GM19452 (cell line): Measurements from ENCODE around the gene OSBP.
"Not testable (repeated sequence)": the region's sequence is repeated elsewhere in the genome, so short reads cannot be mapped to it uniquely, and the experiment has no call there.

Experiments
- ATAC-seq: cut with Tn5 transposase; IDR thresholded peaks from one replicate; pipeline ENCODE4 v1.9.1; 2021; ENCODE audit not compliant: unreplicated experiment

OSBP gene, protein sequence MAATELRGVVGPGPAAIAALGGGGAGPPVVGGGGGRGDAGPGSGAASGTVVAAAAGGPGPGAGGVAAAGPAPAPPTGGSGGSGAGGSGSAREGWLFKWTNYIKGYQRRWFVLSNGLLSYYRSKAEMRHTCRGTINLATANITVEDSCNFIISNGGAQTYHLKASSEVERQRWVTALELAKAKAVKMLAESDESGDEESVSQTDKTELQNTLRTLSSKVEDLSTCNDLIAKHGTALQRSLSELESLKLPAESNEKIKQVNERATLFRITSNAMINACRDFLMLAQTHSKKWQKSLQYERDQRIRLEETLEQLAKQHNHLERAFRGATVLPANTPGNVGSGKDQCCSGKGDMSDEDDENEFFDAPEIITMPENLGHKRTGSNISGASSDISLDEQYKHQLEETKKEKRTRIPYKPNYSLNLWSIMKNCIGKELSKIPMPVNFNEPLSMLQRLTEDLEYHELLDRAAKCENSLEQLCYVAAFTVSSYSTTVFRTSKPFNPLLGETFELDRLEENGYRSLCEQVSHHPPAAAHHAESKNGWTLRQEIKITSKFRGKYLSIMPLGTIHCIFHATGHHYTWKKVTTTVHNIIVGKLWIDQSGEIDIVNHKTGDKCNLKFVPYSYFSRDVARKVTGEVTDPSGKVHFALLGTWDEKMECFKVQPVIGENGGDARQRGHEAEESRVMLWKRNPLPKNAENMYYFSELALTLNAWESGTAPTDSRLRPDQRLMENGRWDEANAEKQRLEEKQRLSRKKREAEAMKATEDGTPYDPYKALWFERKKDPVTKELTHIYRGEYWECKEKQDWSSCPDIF

DNA sequence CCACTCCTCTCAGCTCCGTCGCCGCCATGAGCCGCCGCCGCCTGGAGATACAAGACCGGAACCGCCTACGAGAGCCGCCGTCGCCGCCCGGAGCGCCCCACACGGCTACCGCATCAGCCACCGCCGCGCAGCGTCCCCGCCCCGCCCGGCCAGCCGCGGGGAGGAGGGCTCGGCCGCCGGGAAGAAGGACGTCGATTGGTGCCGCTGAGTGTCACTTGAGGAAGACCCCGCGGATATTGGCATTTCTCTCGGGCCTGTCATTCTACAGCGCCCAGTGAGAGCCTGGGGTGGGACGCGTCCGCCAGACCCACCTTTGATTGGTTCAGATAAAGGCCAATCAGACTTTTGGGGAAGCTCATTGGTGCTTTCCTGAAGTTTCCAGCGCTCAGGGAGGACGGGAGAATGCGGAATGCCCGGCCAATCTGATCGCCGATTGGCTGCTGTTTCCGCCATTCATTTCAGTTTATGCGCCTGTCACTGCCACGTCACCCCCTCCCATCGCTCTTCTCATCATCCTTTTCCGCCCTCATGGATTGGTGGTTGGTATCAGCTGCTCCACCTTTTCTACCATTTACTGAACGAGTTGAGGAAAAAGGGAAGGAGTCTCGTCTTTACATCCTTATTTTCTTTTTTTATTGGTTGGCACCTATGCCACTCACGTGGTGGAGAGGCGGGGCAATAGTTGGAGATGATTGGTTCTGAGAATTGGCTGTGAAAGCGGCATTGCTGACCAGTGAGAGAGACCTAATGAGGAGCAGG lies at the start of gene OSBP:
TSS of gene OSBP (minus strand) at position 138 of the 759 bp plus-strand sequence. CDS start at position 28, 110 bp downstream.
- ATAC-seq = peak; percentile 85

DNA sequence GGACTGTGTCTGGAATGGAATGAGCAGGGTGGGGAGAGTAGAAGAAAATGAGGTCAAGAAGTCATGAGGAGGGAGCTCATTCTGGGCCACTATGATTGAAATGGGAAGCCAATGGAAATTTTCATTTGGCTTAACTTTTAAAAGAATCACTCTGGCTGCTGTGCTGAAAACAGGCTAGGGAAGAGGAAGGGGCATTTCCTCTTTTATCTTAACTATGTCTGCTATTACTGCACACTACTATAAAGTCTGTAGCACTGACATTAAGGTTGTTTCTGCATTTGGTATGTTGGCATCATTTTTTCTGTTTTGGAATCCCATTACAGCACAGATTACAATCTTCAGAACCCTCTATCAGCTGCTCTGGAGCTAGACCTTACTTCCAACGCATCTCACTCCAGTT lies 45.0 kb upstream of the OSBP start:
- no peak for ATAC-seq

DNA sequence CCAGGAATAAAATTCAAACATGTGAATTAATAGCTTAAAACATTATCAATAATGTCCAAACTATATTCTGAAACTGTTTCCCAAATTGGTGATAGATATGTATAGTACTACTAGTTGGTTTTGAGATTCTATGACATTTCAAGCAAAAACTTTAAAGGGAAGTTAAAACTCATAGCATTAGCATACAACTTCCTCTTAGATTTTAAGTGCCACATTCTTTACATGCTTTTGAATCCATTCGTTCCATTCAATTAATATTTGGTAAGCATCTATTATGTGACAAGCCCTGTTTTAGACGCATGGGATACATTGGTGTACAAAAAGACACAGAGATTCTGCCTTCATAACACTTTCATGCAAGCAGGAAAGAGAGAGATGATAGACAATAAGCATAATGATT lies 44.4 kb upstream of the OSBP start:
- no peak for ATAC-seq

DNA sequence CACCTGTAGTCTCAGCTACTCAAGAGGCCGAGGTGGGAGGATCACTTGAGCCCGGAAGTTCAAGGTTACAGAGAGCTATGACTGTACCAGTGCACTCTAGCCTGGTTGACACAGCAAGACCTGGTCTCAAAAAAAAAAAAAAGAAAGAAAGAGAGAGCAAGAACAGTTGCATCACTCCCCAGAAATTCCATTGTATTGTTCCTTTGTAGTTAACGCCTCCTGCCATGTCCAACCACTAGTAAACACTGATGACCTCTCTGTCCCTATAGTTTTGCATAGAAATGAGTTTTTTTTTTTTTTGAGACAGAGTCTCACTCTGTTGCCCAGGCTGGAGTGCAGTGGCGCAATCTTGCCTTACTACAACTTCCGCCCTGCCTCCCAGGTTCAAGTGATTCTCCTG lies 42.5 kb upstream of the OSBP start:
- no peak for ATAC-seq

DNA sequence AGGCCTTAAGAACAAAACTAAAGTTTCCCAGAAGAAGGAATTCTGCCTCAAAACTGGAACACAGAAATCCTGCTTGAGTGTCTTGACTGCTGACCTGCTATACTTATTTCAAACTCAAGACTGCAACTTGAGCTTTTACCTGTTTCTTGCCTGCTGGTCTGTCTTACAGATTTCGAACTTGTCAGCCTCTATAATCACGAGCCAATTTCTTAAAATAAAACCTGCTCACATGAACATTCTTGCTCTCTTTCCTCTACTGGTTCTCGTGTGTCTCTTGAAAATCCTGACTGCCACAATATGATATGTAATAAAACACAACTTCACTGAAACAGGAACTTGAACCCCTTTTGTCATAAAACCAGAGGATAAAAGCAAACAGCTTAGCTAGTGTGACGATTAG lies 39.3 kb upstream of the OSBP start:
- no peak for ATAC-seq

DNA sequence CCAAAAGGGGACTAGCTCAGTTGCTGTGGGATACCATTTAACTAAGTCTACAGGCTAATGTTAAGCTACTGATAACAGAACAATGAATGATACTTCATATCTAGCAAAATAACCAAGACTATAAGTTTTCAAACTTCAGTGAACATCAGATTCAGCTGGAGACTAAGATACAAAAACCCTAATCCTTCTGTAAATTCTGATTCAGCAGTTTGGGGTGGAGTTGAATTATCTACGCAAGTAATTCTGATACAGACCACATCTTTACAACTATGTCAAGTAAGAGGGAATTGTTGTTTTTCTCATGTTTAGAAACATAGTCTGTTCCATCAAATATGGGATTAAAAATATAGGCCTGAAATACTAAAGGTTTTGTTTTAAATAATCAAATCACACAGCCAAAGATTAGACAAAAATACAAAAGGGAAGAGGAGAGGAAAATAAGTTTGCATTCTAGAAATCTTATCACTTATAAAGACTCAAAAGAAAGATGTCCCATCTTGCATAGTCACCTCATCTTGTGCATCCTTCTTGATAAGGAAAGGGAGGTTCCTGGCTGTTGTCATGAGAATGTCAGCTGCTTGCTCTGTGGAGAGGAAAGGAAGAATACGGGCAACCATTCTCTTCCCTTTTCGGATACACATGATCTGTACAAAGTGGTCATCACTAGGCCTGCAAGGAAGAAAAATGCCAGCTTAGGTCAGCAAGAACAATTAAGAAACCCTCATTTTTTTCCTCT lies 31.8 kb upstream of the OSBP start:
- ATAC-seq = no peak

DNA sequence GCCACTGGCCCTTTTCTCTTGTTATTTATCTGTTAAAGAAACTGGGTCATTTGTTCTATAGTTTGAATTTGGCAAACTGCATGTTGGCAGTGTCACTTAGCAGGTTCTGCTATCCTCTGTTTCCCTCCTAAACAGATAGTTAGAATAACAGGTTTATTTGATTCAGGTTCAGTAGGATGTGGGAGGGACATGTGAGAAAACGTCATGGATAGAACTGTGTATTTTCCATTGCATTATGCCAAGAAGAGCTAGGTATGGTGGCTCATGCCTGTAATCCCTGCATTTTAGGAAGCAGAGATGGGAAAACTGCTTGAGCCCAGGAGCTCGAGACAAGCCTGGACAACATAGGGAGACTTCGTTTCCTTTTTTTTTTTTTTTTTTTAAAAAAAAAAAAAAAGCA lies 29.0 kb upstream of the OSBP start:
- ATAC-seq = no peak

DNA sequence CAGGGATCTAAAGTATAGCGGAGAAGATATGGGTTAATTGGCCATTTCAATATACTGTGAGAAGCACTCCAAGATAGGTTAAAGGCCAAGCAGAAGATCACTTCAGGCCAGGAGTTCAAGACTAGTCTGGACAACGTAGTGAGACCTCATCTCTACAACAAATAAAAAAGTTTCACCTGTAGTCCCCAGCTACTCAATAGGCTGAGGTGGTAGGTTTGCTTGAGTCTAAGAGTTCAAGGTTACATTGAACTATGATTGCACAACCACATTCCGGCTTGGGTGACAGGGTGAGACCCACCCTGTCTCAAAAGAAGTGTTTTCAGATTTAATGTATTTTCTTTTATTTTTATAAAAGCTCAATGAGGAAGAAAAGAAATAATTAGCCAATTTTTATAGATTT lies 27.8 kb upstream of the OSBP start:
- ATAC-seq = no peak

DNA sequence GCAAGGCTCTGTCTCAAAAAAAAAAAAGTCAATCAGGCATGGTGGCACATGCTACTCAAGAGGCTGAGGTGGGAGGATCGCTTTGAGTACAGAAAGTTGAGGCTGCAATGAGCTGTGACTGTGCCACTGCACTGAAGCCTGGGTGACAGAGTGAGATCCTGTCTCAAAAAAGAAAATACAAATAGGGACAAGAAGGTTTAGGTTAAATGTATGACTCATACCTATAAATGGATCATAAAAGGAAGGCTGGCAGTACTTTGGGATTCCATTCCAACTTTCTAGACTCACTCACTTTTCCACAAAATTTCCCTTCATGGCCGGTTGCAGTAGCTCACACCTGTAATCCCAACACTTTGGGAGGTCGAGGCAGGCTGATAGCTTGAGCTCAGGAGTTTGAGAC lies 25.6 kb upstream of the OSBP start:
- no peak for ATAC-seq

DNA sequence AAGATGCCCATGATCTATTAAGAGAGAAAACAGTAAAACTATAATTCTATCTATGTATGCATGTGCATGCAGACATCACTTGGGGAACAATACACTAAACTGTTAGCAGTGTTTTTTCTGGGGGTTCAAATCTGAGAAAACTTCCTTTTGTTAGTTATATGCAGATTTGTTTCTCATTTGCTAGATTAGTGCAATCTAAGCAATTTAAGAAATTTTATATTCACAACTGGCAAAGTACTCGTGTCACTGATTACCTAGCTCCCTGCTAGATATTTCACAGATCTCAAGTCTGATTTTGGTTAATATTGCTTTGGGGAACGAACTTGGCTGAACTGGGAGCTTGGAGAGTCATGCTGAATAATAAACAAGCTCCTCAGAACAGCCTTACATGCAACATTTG lies 14.9 kb upstream of the OSBP start:
- no peak for ATAC-seq

DNA sequence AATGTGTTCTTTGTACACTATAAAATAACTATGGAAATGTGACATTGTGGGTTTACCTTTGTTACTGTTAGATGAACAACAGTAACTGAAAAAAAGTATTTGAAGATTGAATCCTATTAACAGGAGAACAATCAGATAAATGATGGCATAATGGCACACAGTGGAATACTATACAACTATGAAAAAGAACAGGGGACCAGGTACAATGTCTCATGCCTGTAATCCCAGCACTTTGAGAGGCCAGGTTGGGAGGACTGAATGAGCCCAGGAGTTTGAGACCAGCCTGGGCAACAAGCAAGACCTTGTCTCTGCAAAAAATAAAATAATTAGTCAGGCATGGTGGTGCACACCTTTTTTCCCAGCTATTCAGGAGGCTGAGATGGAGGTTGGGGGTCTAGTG lies 14.4 kb upstream of the OSBP start:
- no peak for ATAC-seq

DNA sequence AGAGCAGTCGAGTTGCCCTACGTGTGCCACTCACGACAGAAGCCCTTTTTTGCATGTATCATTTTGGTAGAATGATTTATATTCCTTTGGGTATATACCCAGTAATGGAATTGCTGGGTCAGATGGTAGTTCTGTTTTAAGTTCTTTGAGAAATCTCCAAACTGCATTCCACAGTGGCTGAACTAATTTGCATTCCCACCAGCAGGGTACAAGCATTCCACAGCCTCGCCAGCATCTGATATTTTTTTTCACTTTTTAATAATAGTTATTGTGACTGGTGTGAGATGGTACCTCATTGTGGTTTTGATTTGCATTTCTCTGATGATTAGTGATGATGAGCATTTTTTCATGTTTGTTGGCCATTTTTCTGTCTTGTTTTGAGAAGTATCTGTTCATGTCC lies 11.4 kb upstream of the OSBP start:
- not testable (repeated sequence) for ATAC-seq

DNA sequence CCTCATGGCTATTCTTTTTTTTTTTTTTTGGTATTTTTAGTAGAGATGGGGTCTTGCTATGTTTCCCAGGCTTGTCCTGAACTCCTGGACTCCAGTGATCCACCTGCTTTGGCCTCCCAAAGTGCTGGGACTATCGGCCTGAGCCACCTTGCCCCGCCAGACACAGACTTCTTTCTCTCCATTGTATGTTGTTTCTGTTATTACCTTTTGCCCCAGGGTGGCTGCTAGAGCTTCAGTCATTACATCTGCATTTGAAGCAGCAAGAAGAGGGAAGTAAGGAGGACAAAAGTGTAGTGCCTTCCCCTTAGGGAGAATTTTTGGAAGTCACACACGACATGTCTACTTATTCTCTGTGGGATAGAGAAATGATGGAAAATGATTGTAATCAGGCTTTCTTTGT lies 10.1 kb upstream of the OSBP start:
- ATAC-seq = no peak

DNA sequence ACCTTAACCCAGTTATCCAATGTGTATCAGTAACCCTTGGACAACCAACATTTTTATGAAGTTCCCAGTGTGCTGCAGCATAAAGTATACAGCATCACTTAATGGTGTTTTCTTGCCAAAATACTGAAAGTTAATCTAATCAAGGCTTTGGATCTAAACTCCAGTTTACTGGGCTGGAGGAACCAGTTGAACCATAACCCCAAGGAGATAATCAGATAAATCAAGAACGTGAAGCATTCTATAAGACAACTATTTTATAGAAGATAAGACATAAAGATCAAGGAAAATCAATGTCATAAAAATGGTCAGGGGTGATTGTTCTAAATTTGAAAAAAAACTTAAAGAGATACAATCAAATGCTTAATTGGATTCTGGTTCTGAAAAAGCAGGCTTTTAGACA lies 2.3 kb upstream of the OSBP start:
- ATAC-seq = no peak

DNA sequence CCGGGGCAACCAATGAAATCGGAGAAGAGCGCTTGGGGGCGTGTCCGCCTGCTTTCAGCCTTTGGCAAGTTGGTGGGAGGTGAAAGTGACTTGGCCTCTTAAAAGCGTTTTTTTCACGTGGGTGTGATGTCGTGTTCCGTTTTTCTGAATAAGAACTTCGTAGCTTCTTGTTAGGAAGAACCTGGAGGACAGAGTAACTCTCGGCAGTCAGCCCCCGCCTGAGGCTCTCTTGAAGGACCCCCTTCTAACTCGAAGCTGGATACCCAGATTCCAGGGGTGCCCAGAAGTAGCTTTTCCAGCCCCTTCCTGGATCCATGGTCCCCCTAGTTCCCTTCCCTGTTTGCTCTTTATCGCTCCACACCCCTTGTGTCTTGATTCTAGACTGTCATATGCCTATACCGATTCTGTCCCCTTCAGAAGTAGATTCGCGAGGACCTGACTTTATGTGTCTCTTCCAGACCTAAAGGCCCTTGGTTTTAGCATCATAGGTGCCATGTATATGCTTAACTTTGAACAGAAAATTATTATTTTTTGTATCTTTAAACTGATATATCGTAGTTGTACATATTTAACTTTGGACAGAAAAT lies 915 bp upstream of the OSBP start:
- no peak for ATAC-seq

DNA sequence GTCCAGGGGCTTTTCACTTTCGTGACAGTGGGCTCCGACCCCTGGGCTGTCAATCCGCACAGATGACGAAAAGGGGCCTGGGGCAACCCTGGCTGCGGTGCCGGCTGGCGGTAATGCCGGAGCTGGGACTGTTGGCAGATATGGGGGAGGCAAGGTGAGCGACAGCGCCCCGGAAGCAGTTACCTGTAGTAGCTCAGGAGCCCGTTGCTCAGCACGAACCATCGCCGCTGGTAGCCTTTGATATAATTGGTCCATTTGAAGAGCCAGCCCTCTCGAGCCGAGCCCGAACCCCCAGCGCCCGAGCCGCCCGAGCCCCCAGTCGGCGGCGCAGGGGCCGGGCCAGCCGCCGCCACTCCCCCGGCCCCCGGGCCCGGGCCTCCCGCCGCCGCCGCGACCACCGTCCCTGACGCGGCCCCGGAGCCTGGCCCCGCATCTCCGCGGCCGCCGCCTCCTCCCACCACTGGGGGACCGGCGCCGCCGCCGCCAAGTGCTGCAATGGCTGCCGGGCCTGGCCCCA lies 396 bp downstream of the OSBP start:
- ATAC-seq = peak; percentile 4

DNA sequence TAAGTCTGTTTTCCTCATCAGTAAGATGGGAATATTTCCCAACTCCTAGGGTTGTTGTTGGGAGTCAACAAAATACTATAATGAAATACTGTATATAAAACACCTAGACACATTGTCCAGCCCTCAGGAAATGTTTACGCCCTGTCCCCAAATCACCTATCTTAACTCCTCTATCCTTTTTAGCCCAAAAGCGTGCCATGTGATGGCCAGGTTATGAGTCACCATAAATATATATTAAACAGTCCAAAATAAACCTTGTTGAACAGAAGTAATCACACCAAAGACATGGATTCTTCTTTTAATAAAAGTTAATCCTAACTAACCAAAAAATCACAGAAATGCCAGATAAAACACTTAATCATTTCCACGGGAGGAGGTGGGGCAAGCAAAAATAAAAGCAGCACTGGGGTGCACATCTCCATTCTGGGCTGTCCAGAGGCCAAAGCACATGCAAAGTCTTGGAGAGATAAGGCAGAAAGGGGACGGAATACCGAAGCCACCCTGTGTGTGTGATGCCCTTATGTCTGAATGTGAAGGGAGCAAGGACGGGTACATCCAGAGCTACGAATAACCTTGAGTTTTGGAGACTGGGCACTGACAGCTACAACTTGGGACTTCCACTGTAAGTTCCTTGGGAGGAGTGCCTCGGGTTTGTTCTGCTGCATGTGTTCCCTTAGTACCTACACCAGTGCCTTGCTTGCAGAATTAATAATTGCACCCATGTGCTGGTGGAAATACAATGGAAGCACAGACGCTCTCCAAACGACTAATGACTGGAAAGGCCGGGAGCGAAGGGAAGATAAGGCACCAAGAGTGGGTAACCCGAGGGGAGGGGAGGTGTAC lies 1.1 kb downstream of the OSBP start:
- ATAC-seq = no peak

DNA sequence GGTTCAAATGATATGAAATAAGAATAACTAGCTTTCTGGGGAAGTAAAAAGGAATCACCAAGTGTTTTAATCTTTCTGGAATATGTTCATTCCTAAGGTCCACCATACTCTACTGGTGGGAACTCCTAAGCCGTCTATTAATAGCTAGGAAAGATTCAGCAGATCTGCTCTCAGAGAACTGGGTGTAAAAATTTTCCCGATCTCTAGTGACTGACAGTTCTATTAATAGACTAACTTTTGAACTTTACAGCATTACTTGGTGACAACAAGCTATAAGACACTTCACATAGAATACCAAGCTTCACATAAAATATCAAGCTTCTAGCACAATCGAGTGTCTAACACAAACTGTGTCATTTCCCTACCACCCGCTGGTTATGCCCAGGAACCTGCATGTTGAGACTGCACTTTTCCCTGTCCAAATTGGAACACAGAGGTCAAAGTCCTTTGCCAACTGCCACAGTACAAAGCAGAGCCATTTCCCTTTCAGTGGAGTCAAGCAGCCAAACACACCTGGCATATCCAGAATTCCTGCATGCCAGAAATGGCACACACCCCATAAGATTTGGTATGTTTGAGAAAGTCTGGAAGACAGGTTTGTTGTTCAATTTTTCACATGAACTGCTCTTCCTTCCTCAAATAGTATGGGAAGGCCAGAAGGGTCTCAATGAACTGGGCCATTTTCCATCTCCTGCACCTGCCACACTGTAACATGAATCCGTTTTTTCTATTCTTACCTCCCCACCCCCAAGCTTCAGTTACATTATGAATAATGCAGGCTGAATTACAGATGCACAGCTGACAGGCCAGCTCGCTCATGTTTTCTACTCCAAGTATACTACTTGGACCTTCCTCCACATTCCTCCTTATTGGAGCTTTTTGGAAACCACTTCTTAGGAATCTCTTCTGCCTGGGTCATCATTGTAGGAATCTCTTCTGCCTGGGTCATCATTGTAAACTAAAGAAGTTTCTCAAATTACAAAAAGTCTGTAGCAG lies 3.7 kb downstream of the OSBP start:
- no peak for ATAC-seq
